ENCODE results near the gene ANAPC15.

- no peak for TF ChIP-seq CTCF (IDR thresholded peaks at IDR 0.05)
- no peak for TF ChIP-seq POLR2A (IDR thresholded peaks at IDR 0.05)
These were observed 43.3 kb downstream of the ANAPC15 start for GRCh38 chr11:72069200-72069599.
